Naive thymus-derived CD8-positive, alpha-beta T cell (primary cell): ENCODE results near the gene SMCO4. TPM values are rescaled to one million over a fixed set of nuclear protein-coding genes. Genes with fewer than 3 reads are reported as not detected.

ENCODE experiments used
- ATAC-seq, 2 donors: fragments of 150-1000 bp; cut with Tn5 transposase in 1 of 2; sonication (Bioruptor Pico), chemical (Tn5 transposase) in 1 of 2; 1 replicate in 1 of 2; 2 replicates in 1 of 2; pipeline ENCODE4 v1.10.0; 2021; ENCODE audit warnings: mild to moderate bottlenecking in 2 of 2, moderate library complexity in 2 of 2
- POLR2A ChIA-PET: fragments of 350-600 bp; sonication (Branson Sonifier 250); formaldehyde crosslinking; loops from one replicate; lab custom pipeline; 2021; ENCODE audit warnings: antibody characterized with exemption; lab: Charles Lee
- DNase-seq, 10 donors: peaks; one replicate each; pipeline versions ENCODE4 v3.0.0 to v3.0.0-alpha.2; 2020 to 2022
- H3K27ac Mint-ChIP-seq, 10 donors: one replicate each; pipeline ENCODE4 v1.8.0; 2020 to 2022; ENCODE audit warnings: mild to moderate bottlenecking in 10 of 10, mixed read lengths in 10 of 10, moderate library complexity in 4 of 10, inconsistent platforms in 1 of 10
- H3K27me3 Mint-ChIP-seq, 5 donors: one replicate each; pipeline ENCODE4 v1.8.0; 2021 to 2022; ENCODE audit warnings: mixed read lengths in 5 of 5
- H3K36me3 Mint-ChIP-seq, 3 donors: one replicate each; pipeline ENCODE4 v1.8.0; 2020 to 2022; ENCODE audit warnings: mixed read lengths in 3 of 3, mild to moderate bottlenecking in 2 of 3, inconsistent platforms in 1 of 3
- H3K4me1 Mint-ChIP-seq, 4 donors: one replicate each; pipeline ENCODE4 v1.8.0; 2021 to 2022; ENCODE audit warnings: mixed read lengths in 4 of 4
- H3K4me3 Mint-ChIP-seq, 10 donors: one replicate each; pipeline ENCODE4 v1.8.0; 2020 to 2022; ENCODE audit warnings: mild to moderate bottlenecking in 10 of 10, mixed read lengths in 10 of 10, moderate library complexity in 6 of 10, inconsistent platforms in 1 of 10
- H3K9me3 Mint-ChIP-seq, 9 donors: one replicate each; pipeline ENCODE4 v1.8.0; 2020 to 2022; ENCODE audit warnings: mixed read lengths in 9 of 9, mild to moderate bottlenecking in 3 of 9, inconsistent platforms in 1 of 9, moderate library complexity in 1 of 9
- polyA plus RNA-seq, 3 donors: library from polyadenylated mRNA; unstranded; fragments of 300-500 nt; fragmentation: Illumina TruSeq; gene quantifications; one replicate each; pipeline ENCODE4 v1.2.3, GENCODE V29; 2021
- total RNA-seq, 8 experiments: library from RNA in 2 of 8; stranded (reverse) in 2 of 8; gene quantifications; one replicate each; pipeline ENCODE4 v1.2.3 and lab custom pipeline; 2021 to 2026

SMCO4 gene
- total and polyA plus RNA-seq, 5 experiments from 2014 or later = 0.99 to 1.8 (median 0.99) TPM; not detected in 2

- no peak overlapping the region for H3K27ac Mint-ChIP-seq
- POLR2A ChIA-PET = no interaction called here
- ATAC-seq = no peak
- H3K9me3 Mint-ChIP-seq = no peaks in the 10 kb centered on the region
- no peaks in the 10 kb centered on the region for H3K36me3 Mint-ChIP-seq
- no peak for DNase-seq
- H3K27me3 Mint-ChIP-seq = no peaks in the 10 kb centered on the region
- no peak overlapping the region for H3K4me3 Mint-ChIP-seq
- H3K4me1 Mint-ChIP-seq = no peaks in the 10 kb centered on the region
These were observed 52.1 kb downstream of the SMCO4 start for GRCh38 chr11:93490996-93491618.

GRCh38 chr11:93489841-93490240, 53.4 kb downstream of the SMCO4 start:
- no peak overlapping the region for H3K27ac Mint-ChIP-seq

GRCh38 chr11:93487032-93487483, 56.1 kb downstream of the SMCO4 start:
- no peak overlapping the region for H3K4me3 Mint-ChIP-seq
- POLR2A ChIA-PET = no interaction called here
- no peaks in the 10 kb centered on the region for H3K9me3 Mint-ChIP-seq
- no peak for DNase-seq
- no peaks in the 10 kb centered on the region for H3K4me1 Mint-ChIP-seq
- no peaks in the 10 kb centered on the region for H3K27me3 Mint-ChIP-seq
- no peak for ATAC-seq
- no peak overlapping the region for H3K27ac Mint-ChIP-seq
- H3K36me3 Mint-ChIP-seq = no peaks in the 10 kb centered on the region

More at GRCh38 chr11:93489841-93490240, 53.4 kb downstream of the SMCO4 start:
- H3K4me3 Mint-ChIP-seq = no peak overlapping the region
- H3K4me1 Mint-ChIP-seq = no peaks in the 10 kb centered on the region
- POLR2A ChIA-PET = no interaction called here
- H3K36me3 Mint-ChIP-seq = no peaks in the 10 kb centered on the region
- H3K9me3 Mint-ChIP-seq = no peaks in the 10 kb centered on the region
- no peak for DNase-seq
- no peak for ATAC-seq
- no peaks in the 10 kb centered on the region for H3K27me3 Mint-ChIP-seq

- Mint-ChIP-seq H3K27ac (no peak overlapping the region), H3K4me1 (no peaks in the 10 kb centered on the region), H3K4me3 (no peak overlapping the region), H3K9me3 (no peaks in the 10 kb centered on the region), H3K36me3 (no peaks in the 10 kb centered on the region), H3K27me3 (no peaks in the 10 kb centered on the region)
- ATAC-seq (no peak), DNase-seq (no peak)
- POLR2A ChIA-PET = no interaction called here
These were observed 57.2 kb downstream of the SMCO4 start for GRCh38 chr11:93485983-93486382.

GRCh38 chr11:93484716-93485115, 58.5 kb downstream of the SMCO4 start:
- DNase-seq = no peak
- Mint-ChIP-seq H3K4me3 (no peak overlapping the region), H3K27me3 (no peaks in the 10 kb centered on the region), H3K9me3 (no peaks in the 10 kb centered on the region), H3K4me1 (no peaks in the 10 kb centered on the region), H3K36me3 (no peaks in the 10 kb centered on the region), H3K27ac (no peak overlapping the region)
- POLR2A ChIA-PET = no interaction called here
- ATAC-seq = no peak

- Mint-ChIP-seq H3K4me3 (no peak overlapping the region), H3K36me3 (no peaks in the 10 kb centered on the region), H3K4me1 (no peaks in the 10 kb centered on the region), H3K27me3 (no peaks in the 10 kb centered on the region), H3K9me3 (no peaks in the 10 kb centered on the region), H3K27ac (no peak overlapping the region)
- POLR2A ChIA-PET = no interaction called here
- ATAC-seq (no peak), DNase-seq (no peak)
These were observed 60.6 kb downstream of the SMCO4 start for GRCh38 chr11:93482556-93482955.

- no peak for ATAC-seq
- H3K4me3 Mint-ChIP-seq = no peak overlapping the region
- no peaks in the 10 kb centered on the region for H3K4me1 Mint-ChIP-seq
- POLR2A ChIA-PET = no interaction called here
- H3K9me3 Mint-ChIP-seq = no peaks in the 10 kb centered on the region
- no peak for DNase-seq
- no peaks in the 10 kb centered on the region for H3K27me3 Mint-ChIP-seq
- no peaks in the 10 kb centered on the region for H3K36me3 Mint-ChIP-seq
- no peak overlapping the region for H3K27ac Mint-ChIP-seq
These were observed 61.5 kb downstream of the SMCO4 start for GRCh38 chr11:93481696-93482095.

GRCh38 chr11:93481279-93481678, 61.9 kb downstream of the SMCO4 start:
- no peak overlapping the region for H3K27ac Mint-ChIP-seq
- H3K4me3 Mint-ChIP-seq = no peak overlapping the region
- no peak for DNase-seq
- no peaks in the 10 kb centered on the region for H3K36me3 Mint-ChIP-seq
- H3K9me3 Mint-ChIP-seq = no peaks in the 10 kb centered on the region
- no peaks in the 10 kb centered on the region for H3K4me1 Mint-ChIP-seq
- POLR2A ChIA-PET = no interaction called here
- no peak for ATAC-seq
- H3K27me3 Mint-ChIP-seq = no peaks in the 10 kb centered on the region

GRCh38 chr11:93480756-93481155, 62.4 kb downstream of the SMCO4 start:
- no peak overlapping the region for H3K4me3 Mint-ChIP-seq
- no peak for DNase-seq

GRCh38 chr11:93480256-93480655, 62.9 kb downstream of the SMCO4 start:
- no peaks in the 10 kb centered on the region for H3K4me1 Mint-ChIP-seq
- H3K27me3 Mint-ChIP-seq = no peaks in the 10 kb centered on the region
- H3K4me3 Mint-ChIP-seq = no peak overlapping the region
- POLR2A ChIA-PET = no interaction called here
- no peak overlapping the region for H3K27ac Mint-ChIP-seq
- H3K36me3 Mint-ChIP-seq = no peaks in the 10 kb centered on the region
- no peaks in the 10 kb centered on the region for H3K9me3 Mint-ChIP-seq
- ATAC-seq = no peak
- no peak for DNase-seq

More at GRCh38 chr11:93480756-93481155, 62.4 kb downstream of the SMCO4 start:
- Mint-ChIP-seq H3K4me1 (no peaks in the 10 kb centered on the region), H3K36me3 (no peaks in the 10 kb centered on the region), H3K27me3 (no peaks in the 10 kb centered on the region), H3K9me3 (no peaks in the 10 kb centered on the region), H3K27ac (no peak overlapping the region)
- POLR2A ChIA-PET = no interaction called here
- ATAC-seq = no peak

- POLR2A ChIA-PET = no interaction called here
These were observed 64.3 kb downstream of the SMCO4 start for GRCh38 chr11:93478841-93479240.

GRCh38 chr11:93477684-93478234, 65.4 kb downstream of the SMCO4 start:
- H3K4me1 Mint-ChIP-seq = no peaks in the 10 kb centered on the region
- POLR2A ChIA-PET = no interaction called here
- no peak overlapping the region for H3K4me3 Mint-ChIP-seq
- no peak for ATAC-seq
- no peak overlapping the region for H3K27ac Mint-ChIP-seq
- peaks cover 0 to 2% (median 0%) of the 10 kb centered on the region in 3 donors for H3K36me3 Mint-ChIP-seq
- DNase-seq = no peak
- peaks cover 0 to 2% (median 0%) of the 10 kb centered on the region in 5 donors for H3K27me3 Mint-ChIP-seq
- peaks cover 0 to 2% (median 0%) of the 10 kb centered on the region in 9 donors for H3K9me3 Mint-ChIP-seq

More at GRCh38 chr11:93478841-93479240, 64.3 kb downstream of the SMCO4 start:
- Mint-ChIP-seq H3K4me3 (no peak overlapping the region), H3K9me3 (no peaks in the 10 kb centered on the region), H3K27me3 (no peaks in the 10 kb centered on the region), H3K4me1 (no peaks in the 10 kb centered on the region), H3K36me3 (peaks cover 0 to 2% (median 0%) of the 10 kb centered on the region in 3 donors), H3K27ac (no peak overlapping the region)
- no peak for ATAC-seq
- DNase-seq = no peak

GRCh38 chr11:93476796-93477195, 66.4 kb downstream of the SMCO4 start:
- POLR2A ChIA-PET = no interaction called here
- no peak for ATAC-seq
- no peaks in the 10 kb centered on the region for H3K4me1 Mint-ChIP-seq

GRCh38 chr11:93474123-93474522, 69.1 kb downstream of the SMCO4 start:
- DNase-seq = no peak
- Mint-ChIP-seq H3K4me1 (no peaks in the 10 kb centered on the region), H3K9me3 (peaks cover 0 to 2% (median 0%) of the 10 kb centered on the region in 9 donors), H3K27ac (no peak overlapping the region), H3K36me3 (peaks cover 0 to 2% (median 0%) of the 10 kb centered on the region in 3 donors), H3K27me3 (peaks cover 0 to 3% (median 0%) of the 10 kb centered on the region in 5 donors), H3K4me3 (no peak overlapping the region)
- no peak for ATAC-seq
- POLR2A ChIA-PET = no interaction called here

More at GRCh38 chr11:93476796-93477195, 66.4 kb downstream of the SMCO4 start:
- Mint-ChIP-seq H3K9me3 (peaks cover 0 to 2% (median 0%) of the 10 kb centered on the region in 9 donors), H3K27ac (no peak overlapping the region), H3K36me3 (peaks cover 0 to 2% (median 0%) of the 10 kb centered on the region in 3 donors), H3K4me3 (no peak overlapping the region), H3K27me3 (peaks cover 0 to 3% (median 0%) of the 10 kb centered on the region in 5 donors)
- no peak for DNase-seq
